ENCODE results near the gene OR6F1.

DNA sequence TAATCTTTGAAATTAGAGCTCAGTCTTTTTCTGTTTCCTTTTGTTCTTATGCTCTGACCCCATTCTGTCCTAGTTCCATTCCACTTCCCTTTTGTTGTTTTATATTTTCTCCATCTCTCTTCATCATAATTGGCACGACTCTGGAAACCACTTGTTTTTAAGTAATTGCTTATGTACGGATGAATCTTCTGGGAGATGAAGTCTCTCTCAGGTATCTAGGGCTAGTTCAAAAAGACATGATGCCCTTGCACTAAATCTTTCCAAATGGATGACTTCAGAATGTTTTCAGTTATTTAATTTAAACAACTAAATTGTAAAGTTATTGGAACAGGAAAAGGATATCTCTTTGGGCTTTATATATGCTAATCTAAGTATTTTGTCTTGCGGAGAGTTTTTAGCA is at the start of gene OR6F1:
- TF ChIP-seq, protein P1, sequence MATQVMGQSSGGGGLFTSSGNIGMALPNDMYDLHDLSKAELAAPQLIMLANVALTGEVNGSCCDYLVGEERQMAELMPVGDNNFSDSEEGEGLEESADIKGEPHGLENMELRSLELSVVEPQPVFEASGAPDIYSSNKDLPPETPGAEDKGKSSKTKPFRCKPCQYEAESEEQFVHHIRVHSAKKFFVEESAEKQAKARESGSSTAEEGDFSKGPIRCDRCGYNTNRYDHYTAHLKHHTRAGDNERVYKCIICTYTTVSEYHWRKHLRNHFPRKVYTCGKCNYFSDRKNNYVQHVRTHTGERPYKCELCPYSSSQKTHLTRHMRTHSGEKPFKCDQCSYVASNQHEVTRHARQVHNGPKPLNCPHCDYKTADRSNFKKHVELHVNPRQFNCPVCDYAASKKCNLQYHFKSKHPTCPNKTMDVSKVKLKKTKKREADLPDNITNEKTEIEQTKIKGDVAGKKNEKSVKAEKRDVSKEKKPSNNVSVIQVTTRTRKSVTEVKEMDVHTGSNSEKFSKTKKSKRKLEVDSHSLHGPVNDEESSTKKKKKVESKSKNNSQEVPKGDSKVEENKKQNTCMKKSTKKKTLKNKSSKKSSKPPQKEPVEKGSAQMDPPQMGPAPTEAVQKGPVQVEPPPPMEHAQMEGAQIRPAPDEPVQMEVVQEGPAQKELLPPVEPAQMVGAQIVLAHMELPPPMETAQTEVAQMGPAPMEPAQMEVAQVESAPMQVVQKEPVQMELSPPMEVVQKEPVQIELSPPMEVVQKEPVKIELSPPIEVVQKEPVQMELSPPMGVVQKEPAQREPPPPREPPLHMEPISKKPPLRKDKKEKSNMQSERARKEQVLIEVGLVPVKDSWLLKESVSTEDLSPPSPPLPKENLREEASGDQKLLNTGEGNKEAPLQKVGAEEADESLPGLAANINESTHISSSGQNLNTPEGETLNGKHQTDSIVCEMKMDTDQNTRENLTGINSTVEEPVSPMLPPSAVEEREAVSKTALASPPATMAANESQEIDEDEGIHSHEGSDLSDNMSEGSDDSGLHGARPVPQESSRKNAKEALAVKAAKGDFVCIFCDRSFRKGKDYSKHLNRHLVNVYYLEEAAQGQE (IDR thresholded peaks at IDR 0.05; ENCODE audit: insufficient read depth in 1 of 2, low read depth in 2 of 2, low read length in 2 of 2): no peak
- TF ChIP-seq POLR2AphosphoS5 (IDR thresholded peaks at IDR 0.05; ENCODE audit: low read depth, low read length) (no peak), SIN3A (IDR thresholded peaks at IDR 0.05; ENCODE audit: borderline replicate concordance, insufficient read depth, low read length) (no peak), TAF1 (IDR thresholded peaks at IDR 0.05; ENCODE audit: borderline replicate concordance, insufficient read depth, low read length) (no peak)

Measured in PFSK-1 (cell line).